Measurements from ENCODE around the gene MVD. TPM values are rescaled to one million over a fixed set of nuclear protein-coding genes. Genes with fewer than 3 reads are reported as not detected.
A peak's percentile ranks its signal among the peaks of the same experiment; 100 is the strongest.

The MVD gene
- total RNA-seq, 1 experiment from 2014 or later = 119 TPM

GRCh38 chr16:88697831-88698615 is 35.1 kb upstream of the MVD start:
- H3K9me3 ChIP-seq (ENCODE audit: control insufficient read depth in 1 of 2, insufficient read depth in 1 of 2, low read depth in 1 of 2, low read length in 2 of 2) = no peaks in the 10 kb centered on the region
- H3K4me3 ChIP-seq (replicated peaks in 1 of 2; ENCODE audit: low read depth in 1 of 2, low read length in 2 of 2) = no peak overlapping the region
- ChIA-PET CTCF (interaction anchor here (0.9 kb wide), 1 partner anchor 40 kb away, joined by 3 read pairs; no protein-coding TSS in a partner anchor), RAD21 (ENCODE audit: low non-redundant PET in 1 of 2, low total read pairs in 2 of 2, uncharacterized antibody in 2 of 2, unreplicated experiment in 2 of 2) (no interaction called here), POLR2A (no interaction called here)
- H3K27ac ChIP-seq (ENCODE audit: low read depth, low read length) = no peak overlapping the region
- ATAC-seq (peak; percentile 63), DNase-seq (ENCODE audit: low read depth, low spot score) (no peak)
- H3K4me1 ChIP-seq (ENCODE audit: control insufficient read depth in 1 of 2, insufficient read depth in 2 of 2, low read length in 2 of 2) = no peaks in the 10 kb centered on the region
- H4K20me1 ChIP-seq (ENCODE audit: insufficient read depth) = no peaks in the 10 kb centered on the region
- H3K4me2 ChIP-seq (ENCODE audit: low read length) = no peak overlapping the region
- peaks cover 2 to 3% of the 10 kb centered on the region in 2 experiments; a peak in 1 of 4 replicates for H3K36me3 ChIP-seq (ENCODE audit: control insufficient read depth in 1 of 2, insufficient read depth in 2 of 2, low read length in 2 of 2)
- no TSS peak for BruUV-seq (replicated peaks)
- TF ChIP-seq, protein P1, sequence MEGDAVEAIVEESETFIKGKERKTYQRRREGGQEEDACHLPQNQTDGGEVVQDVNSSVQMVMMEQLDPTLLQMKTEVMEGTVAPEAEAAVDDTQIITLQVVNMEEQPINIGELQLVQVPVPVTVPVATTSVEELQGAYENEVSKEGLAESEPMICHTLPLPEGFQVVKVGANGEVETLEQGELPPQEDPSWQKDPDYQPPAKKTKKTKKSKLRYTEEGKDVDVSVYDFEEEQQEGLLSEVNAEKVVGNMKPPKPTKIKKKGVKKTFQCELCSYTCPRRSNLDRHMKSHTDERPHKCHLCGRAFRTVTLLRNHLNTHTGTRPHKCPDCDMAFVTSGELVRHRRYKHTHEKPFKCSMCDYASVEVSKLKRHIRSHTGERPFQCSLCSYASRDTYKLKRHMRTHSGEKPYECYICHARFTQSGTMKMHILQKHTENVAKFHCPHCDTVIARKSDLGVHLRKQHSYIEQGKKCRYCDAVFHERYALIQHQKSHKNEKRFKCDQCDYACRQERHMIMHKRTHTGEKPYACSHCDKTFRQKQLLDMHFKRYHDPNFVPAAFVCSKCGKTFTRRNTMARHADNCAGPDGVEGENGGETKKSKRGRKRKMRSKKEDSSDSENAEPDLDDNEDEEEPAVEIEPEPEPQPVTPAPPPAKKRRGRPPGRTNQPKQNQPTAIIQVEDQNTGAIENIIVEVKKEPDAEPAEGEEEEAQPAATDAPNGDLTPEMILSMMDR (IDR thresholded peaks at IDR 0.05 in 2 of 3, conservative IDR thresholded peaks at IDR 0.05 in 1 of 3; ENCODE audit: borderline replicate concordance in 1 of 3, insufficient read depth in 1 of 3, low read depth in 2 of 3, low read length in 2 of 3) = peak in 2 of 3 experiments; percentile 56 to 66; a peak in 4 of 6 replicates
- no peak for TF ChIP-seq JUND (IDR thresholded peaks at IDR 0.05)
- no peak for TF ChIP-seq POLR2A (IDR thresholded peaks at IDR 0.05; ENCODE audit: borderline replicate concordance, extremely low read depth, insufficient read depth, insufficient read length)
- TF ChIP-seq EZH2 (IDR thresholded peaks at IDR 0.05) = no peak
- no peak for TF ChIP-seq CBX3 (IDR thresholded peaks at IDR 0.05; ENCODE audit: low read depth)
- TF ChIP-seq ELF1 (IDR thresholded peaks at IDR 0.05; ENCODE audit: borderline replicate concordance, low read depth) = no peak
- TF ChIP-seq MAX (IDR thresholded peaks at IDR 0.05) = no peak
- H3K9ac ChIP-seq (ENCODE audit: low read length) = no peak overlapping the region
- no peaks in the 10 kb centered on the region for H3K9me2 ChIP-seq (ENCODE audit: insufficient read depth)
- H2AFZ ChIP-seq (ENCODE audit: low read depth, low read length, poor library complexity, severe bottlenecking) = no peak overlapping the region
- H3K27me3 ChIP-seq (ENCODE audit: insufficient read depth, low read length) = no peaks in the 10 kb centered on the region
- intact Hi-C loops (cut with micrococcal nuclease) = no loop called here
- H3K79me2 ChIP-seq (ENCODE audit: insufficient read depth, low read length) = no peaks in the 10 kb centered on the region; the same call in 1 of the 2 replicates
